ENCODE measurements around the gene TCF7L2.
A peak's percentile ranks its signal among the peaks of the same experiment; 100 is the strongest.

The TCF7L2 gene

DNA sequence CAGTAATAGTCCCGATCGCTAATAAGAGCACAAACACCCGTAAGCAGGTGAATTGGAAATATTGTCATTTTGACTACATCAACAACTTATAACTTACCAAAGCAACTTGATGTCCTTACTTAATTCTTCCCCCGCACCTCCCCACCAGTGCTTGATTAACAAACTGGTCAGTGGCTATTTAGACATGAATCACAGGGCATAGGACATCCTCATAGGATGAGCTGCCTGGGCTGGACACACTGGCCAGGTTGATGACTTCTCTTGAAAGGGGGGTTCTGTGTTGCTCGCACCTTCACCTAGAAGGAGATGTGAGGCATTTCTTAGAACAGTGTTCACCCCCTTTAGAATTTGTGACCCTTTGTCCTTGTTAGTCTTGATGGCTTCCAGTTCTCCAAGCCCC lies 163.2 kb downstream of the TCF7L2 start:
- DNase-seq (ENCODE audit: low read depth) = no peak
- no peak overlapping the region for H3K4me3 ChIP-seq (ENCODE audit: low read depth, low read length)
- TF ChIP-seq, protein P1, sequence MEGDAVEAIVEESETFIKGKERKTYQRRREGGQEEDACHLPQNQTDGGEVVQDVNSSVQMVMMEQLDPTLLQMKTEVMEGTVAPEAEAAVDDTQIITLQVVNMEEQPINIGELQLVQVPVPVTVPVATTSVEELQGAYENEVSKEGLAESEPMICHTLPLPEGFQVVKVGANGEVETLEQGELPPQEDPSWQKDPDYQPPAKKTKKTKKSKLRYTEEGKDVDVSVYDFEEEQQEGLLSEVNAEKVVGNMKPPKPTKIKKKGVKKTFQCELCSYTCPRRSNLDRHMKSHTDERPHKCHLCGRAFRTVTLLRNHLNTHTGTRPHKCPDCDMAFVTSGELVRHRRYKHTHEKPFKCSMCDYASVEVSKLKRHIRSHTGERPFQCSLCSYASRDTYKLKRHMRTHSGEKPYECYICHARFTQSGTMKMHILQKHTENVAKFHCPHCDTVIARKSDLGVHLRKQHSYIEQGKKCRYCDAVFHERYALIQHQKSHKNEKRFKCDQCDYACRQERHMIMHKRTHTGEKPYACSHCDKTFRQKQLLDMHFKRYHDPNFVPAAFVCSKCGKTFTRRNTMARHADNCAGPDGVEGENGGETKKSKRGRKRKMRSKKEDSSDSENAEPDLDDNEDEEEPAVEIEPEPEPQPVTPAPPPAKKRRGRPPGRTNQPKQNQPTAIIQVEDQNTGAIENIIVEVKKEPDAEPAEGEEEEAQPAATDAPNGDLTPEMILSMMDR (IDR thresholded peaks at IDR 0.05; ENCODE audit: control insufficient read depth, extremely low read depth, insufficient read depth) = no peak

GRCh38 chr10:113113918-113114317 lies 163.9 kb downstream of the TCF7L2 start:
- peak; percentile 37 for DNase-seq (ENCODE audit: low read depth)
- TF ChIP-seq, protein P1 (IDR thresholded peaks at IDR 0.05; ENCODE audit: control insufficient read depth, extremely low read depth, insufficient read depth) = no peak
- no peak overlapping the region for H3K4me3 ChIP-seq (ENCODE audit: low read depth, low read length)

GRCh38 chr10:113115556-113115955 lies 165.5 kb downstream of the TCF7L2 start:
- H3K4me3 ChIP-seq (ENCODE audit: low read depth, low read length) = no peak overlapping the region
- TF ChIP-seq, protein P1 (IDR thresholded peaks at IDR 0.05; ENCODE audit: control insufficient read depth, extremely low read depth, insufficient read depth) = no peak

DNA sequence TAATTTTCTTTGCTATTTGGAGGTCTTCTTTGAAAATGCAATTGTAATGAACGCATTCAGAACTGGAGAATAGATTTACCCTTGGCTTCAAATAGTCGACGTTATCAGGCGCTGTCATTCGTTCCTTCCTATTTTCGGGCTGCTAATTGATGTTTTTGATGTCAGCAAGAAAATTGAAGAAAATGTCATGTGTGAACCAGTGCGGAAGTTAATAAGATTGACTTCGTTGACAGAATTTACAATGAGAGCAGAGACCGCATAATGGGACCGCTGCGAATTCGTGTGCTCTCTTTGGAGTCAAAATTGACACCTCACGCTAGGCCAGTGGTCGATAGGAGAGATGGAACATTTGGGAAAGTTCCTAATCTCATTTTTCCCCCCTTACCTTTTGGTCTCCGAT lies 168.8 kb downstream of the TCF7L2 start:
- DNase-seq (ENCODE audit: low read depth) = no peak
- no peak overlapping the region for H3K4me3 ChIP-seq (ENCODE audit: low read depth, low read length)
- TF ChIP-seq, protein P1 (IDR thresholded peaks at IDR 0.05; ENCODE audit: control insufficient read depth, extremely low read depth, insufficient read depth) = no peak

More at GRCh38 chr10:113115556-113115955, 165.5 kb downstream of the TCF7L2 start:
- DNase-seq (ENCODE audit: low read depth) = no peak

GRCh38 chr10:113119801-113120200 lies 169.8 kb downstream of the TCF7L2 start:
- TF ChIP-seq, protein P1 (IDR thresholded peaks at IDR 0.05; ENCODE audit: control insufficient read depth, extremely low read depth, insufficient read depth) = no peak

GRCh38 chr10:113121153-113121552 lies 171.1 kb downstream of the TCF7L2 start:
- H3K4me3 ChIP-seq (ENCODE audit: low read depth, low read length) = no peak overlapping the region
- TF ChIP-seq, protein P1 (IDR thresholded peaks at IDR 0.05; ENCODE audit: control insufficient read depth, extremely low read depth, insufficient read depth) = no peak
- no peak for DNase-seq (ENCODE audit: low read depth)

More at GRCh38 chr10:113119801-113120200, 169.8 kb downstream of the TCF7L2 start:
- DNase-seq (ENCODE audit: low read depth) = no peak
- H3K4me3 ChIP-seq (ENCODE audit: low read depth, low read length) = no peak overlapping the region

- DNase-seq (ENCODE audit: low read depth) = no peak
- TF ChIP-seq, protein P1 (IDR thresholded peaks at IDR 0.05; ENCODE audit: control insufficient read depth, extremely low read depth, insufficient read depth) = no peak
- no peak overlapping the region for H3K4me3 ChIP-seq (ENCODE audit: low read depth, low read length)
Measured at GRCh38 chr10:113122947-113123346, 172.9 kb downstream of the TCF7L2 start.

Data from LNCaP clone FGC (cell line).